Fibroblast of villous mesenchyme (primary cell): ENCODE measurements around the gene NOS2. TPM values are rescaled to one million over a fixed set of nuclear protein-coding genes. Genes with fewer than 3 reads are reported as not detected.
"Not testable (repeated sequence)": the region's sequence is repeated elsewhere in the genome, so short reads cannot be mapped to it uniquely, and the experiment has no call there.

Experiments used
- DNase-seq: peaks from one replicate; pipeline ENCODE4 v3.0.0-alpha.2; 2010; ENCODE audit warnings: low read depth
- H3K4me3 ChIP-seq: 2 replicates; pipeline ENCODE4 v1.5.1; 2011; ENCODE audit warnings: low read depth, mild to moderate bottlenecking, low read length
- CTCF ChIP-seq: IDR thresholded peaks from 2 replicates; pipeline ENCODE4 v1.5.1; 2012; ENCODE audit warnings: low read depth, mild to moderate bottlenecking, low read length; ENCODE audit not compliant: insufficient read depth
- total RNA-seq: library from RNA; depleted of rRNA; stranded (reverse); fragments of >200 nt; gene quantifications from 2 replicates; pipeline ENCODE4 v1.2.3, GENCODE V29; 2012

The NOS2 gene
- total RNA-seq, 1 donor, result not detected

- DNase-seq, H3K4me3 ChIP-seq: not testable (repeated sequence)
Observed at GRCh38 chr17:27837769-27838168, 37.4 kb upstream of the NOS2 start.

- TF ChIP-seq CTCF, result no peak
- no peak for DNase-seq
- no peak overlapping the region for H3K4me3 ChIP-seq
Observed at GRCh38 chr17:27836651-27837050, 36.3 kb upstream of the NOS2 start.

GRCh38 chr17:27834571-27834970 lies 34.2 kb upstream of the NOS2 start:
- no peak for DNase-seq
- no peak for TF ChIP-seq CTCF
- H3K4me3 ChIP-seq, result no peak overlapping the region

GRCh38 chr17:27832831-27833230 lies 32.5 kb upstream of the NOS2 start:
- no peak overlapping the region for H3K4me3 ChIP-seq
- DNase-seq, result no peak
- TF ChIP-seq CTCF, result no peak

- not testable (repeated sequence) for DNase-seq, H3K4me3 ChIP-seq
Observed at GRCh38 chr17:27829888-27830287, 29.6 kb upstream of the NOS2 start.

- not testable (repeated sequence) for DNase-seq, H3K4me3 ChIP-seq
Observed at GRCh38 chr17:27829143-27829711, 28.9 kb upstream of the NOS2 start.

- DNase-seq, result no peak
- TF ChIP-seq CTCF, result no peak
- H3K4me3 ChIP-seq, result no peak overlapping the region
Observed at GRCh38 chr17:27825459-27825858, 25.1 kb upstream of the NOS2 start.

- no peak for TF ChIP-seq CTCF
- DNase-seq, result no peak
- no peak overlapping the region for H3K4me3 ChIP-seq
Observed at GRCh38 chr17:27824745-27825144, 24.4 kb upstream of the NOS2 start.
